Left renal cortex interstitium (tissue), 4 donors: ENCODE measurements around the gene MCUB. TPM values are rescaled to one million over a fixed set of nuclear protein-coding genes. Genes with fewer than 3 reads are reported as not detected.

Source experiments
- DNase-seq, 4 donors: peaks; one replicate each; pipeline ENCODE4 v3.0.0-alpha.2; 2013; ENCODE audit warnings: low read depth in 4 of 4, low spot score in 2 of 4, missing footprints in 1 of 4
- polyA plus RNA-seq, 4 donors: library from polyadenylated mRNA; unstranded; fragments of 120-200 nt; gene quantifications; one replicate each; pipeline ENCODE4 v1.2.1, GENCODE V29; 2013; ENCODE audit not compliant: insufficient read length in 4 of 4

MCUB gene
- polyA plus RNA-seq, 4 donors: 8.9 to 10.3 (median 9.6) TPM

- no peak for DNase-seq
These were observed 159.6 kb downstream of the MCUB start for GRCh38 chr4:109719604-109720003.

GRCh38 chr4:109721033-109721432 is 161.0 kb downstream of the MCUB start:
- no peak for DNase-seq

- no peak for DNase-seq
These were observed 162.3 kb downstream of the MCUB start for GRCh38 chr4:109722357-109722756.

- DNase-seq: no peak
These were observed 163.1 kb downstream of the MCUB start for GRCh38 chr4:109723110-109723509.

GRCh38 chr4:109728385-109728784 is 168.3 kb downstream of the MCUB start:
- DNase-seq: no peak

- DNase-seq: peak in 1 of 4 donors; percentile 21
These were observed 169.2 kb downstream of the MCUB start for GRCh38 chr4:109729117-109729717.

GRCh38 chr4:109729718-109730618 is 169.9 kb downstream of the MCUB start, which contains the start of gene PLA2G12A:
TSS of gene PLA2G12A (minus strand) at chr4:109730070. CDS start at chr4:109729809, 261 bp downstream.
- DNase-seq: peak; percentile 57 to 74 (median 66)

- no peak for DNase-seq
These were observed 170.8 kb downstream of the MCUB start for GRCh38 chr4:109730619-109731545.

- no peak for DNase-seq
These were observed 173.7 kb downstream of the MCUB start for GRCh38 chr4:109733728-109734127.

- DNase-seq: no peak
These were observed 175.7 kb downstream of the MCUB start for GRCh38 chr4:109735566-109736365.

Other genes with a start within 250 kb of the MCUB start
- gene SEC24B, start 126.4 kb upstream of the MCUB start, polyA plus RNA-seq: 10 to 100 TPM; 37.6 to 44.2 (median 40.9) TPM
- 10 to 100 TPM; 33.8 to 47.9 (median 40.1) TPM for gene CASP6, start 143.2 kb downstream of the MCUB start, polyA plus RNA-seq
- 10 to 100 TPM; 22.4 to 36.0 (median 29.9) TPM for gene PLA2G12A, start 169.8 kb downstream of the MCUB start, polyA plus RNA-seq
- 10 to 100 TPM; 63.0 to 89.1 (median 74.8) TPM for gene CFI, start 241.8 kb downstream of the MCUB start, polyA plus RNA-seq